ENCODE results near the gene SMKR1.
"Not testable (repeated sequence)": the region's sequence is repeated elsewhere in the genome, so short reads cannot be mapped to it uniquely, and the experiment has no call there.

SMKR1 gene

GRCh38 chr7:129530795-129531391 lies 28.6 kb downstream of the SMKR1 start:
- DNase-seq, result no peak

DNA sequence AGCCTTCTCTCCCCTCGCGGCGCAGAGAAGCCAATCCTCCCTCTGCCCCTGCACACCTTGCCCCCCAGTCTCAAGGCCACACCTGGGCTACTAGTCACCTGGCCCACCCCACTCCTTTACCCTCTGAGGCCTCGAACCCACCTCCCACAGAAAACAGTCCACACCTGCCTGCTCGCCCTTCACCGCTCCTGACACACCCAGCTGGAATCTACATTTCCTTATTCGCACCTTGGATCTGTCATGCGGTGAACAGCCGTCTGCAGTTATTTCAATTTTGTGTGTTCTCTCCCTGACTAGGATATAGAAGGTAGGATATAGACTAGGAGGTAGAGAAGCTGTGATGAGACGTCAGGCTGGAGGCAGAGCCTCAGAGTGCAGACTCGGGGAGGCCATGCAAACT lies 29.4 kb downstream of the SMKR1 start:
- DNase-seq, result no peak

GRCh38 chr7:129532375-129532774 lies 30.0 kb downstream of the SMKR1 start:
- DNase-seq, result no peak

GRCh38 chr7:129534558-129535274 lies 32.4 kb downstream of the SMKR1 start:
- not testable (repeated sequence) for DNase-seq

DNA sequence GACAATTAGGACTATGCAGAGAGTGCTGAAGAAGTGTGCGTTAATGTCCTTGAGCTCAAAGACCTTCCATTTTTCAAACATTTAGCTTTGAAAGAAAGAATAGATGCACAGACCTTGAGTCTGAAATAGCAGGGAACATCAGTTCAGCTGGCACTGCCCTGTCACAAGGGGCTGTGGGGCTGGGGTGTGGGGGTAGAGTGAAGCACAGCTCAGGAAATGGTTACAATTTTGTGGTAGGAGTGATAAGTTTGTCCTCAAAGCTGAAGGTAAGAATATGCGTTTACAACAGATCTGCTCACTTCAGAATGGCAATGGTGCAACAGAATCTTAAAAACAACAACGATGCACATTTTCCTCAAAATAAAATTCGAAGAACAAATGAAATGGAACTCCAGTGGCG lies 33.6 kb downstream of the SMKR1 start:
- no peak for DNase-seq

- DNase-seq, result no peak
Observed at GRCh38 chr7:129536323-129536722, 34.0 kb downstream of the SMKR1 start.

GRCh38 chr7:129538790-129539189 lies 36.5 kb downstream of the SMKR1 start:
- no peak for DNase-seq

DNA sequence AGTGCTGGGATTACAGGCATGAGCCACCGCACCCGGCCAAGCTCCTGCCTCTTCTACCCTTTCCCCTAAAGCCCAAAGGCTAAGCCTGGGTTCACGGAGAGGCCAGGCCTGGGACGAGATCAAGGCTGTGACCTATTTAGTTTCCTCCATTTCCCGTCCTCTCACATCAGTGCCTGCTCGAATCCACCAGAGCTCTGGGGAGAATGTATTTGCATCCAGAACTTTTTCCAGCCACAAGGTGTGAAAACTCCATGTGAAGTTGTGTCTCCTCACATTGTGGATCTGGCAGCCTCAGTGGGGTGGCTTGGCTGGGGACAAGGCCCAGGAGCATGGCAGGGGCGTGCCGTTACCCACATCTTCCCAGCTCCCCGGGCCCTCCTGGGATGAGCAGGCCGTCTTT lies 38.0 kb downstream of the SMKR1 start:
- no peak for DNase-seq

GRCh38 chr7:129544700-129545099 lies 42.4 kb downstream of the SMKR1 start:
- no peak for DNase-seq

DNA sequence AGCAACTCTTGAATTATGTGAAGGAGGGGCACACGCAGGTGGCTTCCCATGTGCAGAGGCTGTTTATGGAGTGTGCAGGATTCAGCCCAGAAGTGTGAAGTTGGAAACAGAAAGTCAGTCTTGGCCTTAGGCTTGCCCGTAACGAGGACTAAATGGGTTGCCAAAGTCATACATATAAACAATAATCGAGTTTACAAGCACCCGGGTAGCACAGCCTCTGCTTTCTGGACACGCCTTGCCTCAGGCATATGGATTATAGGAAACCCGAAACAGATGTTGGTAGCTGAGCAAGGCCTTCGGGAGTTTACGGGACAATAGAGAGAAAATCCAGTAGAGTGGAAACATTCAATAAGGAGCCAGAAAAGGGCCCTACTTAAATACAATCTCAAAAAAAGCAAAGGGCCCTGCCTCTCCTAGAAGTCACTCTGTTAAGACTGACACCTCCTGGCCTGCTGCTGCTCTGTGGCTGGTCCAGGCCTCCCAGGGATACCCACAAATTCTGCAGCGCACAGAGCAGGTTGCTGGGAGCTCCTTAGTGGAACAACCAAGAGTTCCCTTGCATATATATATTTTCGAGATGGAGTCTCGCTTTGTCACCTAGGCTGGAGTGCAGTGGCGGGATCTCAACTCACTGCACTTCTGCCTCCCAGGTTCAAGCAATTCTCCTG lies 48.5 kb downstream of the SMKR1 start:
- no peak for DNase-seq

DNA sequence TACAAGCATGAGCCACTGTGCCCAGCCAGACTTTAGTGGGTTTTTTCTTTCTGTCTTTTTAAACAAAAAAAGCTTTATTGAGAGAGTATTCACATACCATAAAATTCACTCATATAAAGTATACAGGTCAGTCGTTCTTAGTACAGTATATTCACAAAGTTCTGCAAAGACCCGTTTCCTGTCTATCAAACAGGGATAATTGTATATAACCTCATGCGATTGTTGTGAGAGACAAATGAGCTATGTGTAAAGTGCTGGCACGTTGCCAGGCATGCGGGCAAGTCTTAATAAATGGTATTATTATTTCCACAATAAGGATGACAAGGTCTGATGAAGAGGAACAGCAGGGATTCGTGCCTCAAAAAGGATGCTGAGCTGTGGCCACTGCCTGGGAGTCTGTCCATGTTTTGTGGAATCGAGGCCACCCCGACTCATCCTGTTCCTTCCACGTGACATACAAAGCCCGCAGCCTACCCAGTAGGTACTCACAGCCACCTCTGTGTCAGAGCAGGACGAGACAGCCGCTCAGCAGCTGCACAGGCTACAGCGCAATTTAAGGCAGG lies 51.6 kb downstream of the SMKR1 start:
- DNase-seq, result peak; percentile 94

DNA sequence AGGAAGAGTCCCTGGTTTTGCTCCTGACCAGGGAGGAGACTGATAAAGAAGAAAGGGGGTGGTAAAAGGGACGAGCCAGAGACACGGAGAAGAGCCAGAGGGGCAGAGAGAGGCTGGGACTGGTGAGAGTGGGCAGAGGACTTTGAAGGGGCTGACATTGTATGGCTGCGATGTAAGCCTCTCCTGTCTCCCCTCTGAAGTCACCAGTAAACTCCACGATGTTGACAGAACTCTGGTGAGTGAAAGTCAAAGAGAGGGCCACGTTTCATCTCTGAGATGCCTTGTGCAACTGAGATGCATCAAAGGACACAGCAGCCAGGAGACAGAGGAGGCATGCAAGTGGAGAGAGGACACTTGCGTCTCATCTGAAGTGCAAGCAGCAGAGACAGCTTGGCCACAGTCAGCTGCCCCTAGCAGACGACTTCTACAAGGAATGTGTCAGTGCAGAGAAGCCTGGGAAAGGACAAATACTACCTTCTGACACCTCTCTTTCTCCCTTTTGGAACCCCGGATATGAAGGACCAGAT lies 54.3 kb downstream of the SMKR1 start:
- DNase-seq, result no peak

DNA sequence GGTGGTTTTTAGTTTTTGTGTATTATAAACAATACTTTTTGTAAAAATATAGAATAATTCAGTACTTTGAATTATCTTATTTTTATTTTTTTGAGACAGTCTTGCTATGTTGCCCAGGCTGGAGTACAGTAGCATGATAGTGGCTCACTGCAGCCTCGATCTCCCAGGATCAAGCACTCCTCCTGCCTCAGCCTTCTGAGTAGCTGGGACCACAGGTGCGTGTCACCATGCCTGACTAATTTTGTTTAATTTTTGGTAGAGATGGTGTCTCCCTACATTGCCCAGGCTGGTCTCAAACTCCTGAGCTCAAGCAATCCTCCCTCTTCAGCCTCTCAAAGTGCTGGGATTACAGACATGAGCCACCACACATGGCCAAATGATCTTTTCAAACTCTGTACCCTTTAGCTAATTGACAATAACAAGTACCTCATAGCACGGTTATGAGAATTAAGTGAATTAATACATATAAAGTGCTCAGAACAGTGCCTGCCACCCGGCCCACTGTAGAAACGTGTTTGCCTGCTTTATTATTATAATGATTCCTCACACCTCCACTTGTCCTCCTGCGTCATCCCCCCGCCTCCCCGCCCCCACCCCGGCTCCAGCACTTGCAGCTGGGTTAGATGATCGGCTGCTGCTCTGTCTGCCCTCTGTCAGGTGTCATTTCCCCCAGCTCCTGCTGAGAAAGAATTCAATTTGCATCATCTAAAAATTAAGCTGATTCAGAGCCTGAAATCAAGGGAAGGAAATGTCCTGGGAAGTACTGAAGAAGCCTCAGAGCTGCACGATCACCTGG lies 55.6 kb downstream of the SMKR1 start:
- no peak for DNase-seq

GRCh38 chr7:129559564-129559963 lies 57.2 kb downstream of the SMKR1 start:
- DNase-seq, result no peak

- DNase-seq, result no peak
Observed at GRCh38 chr7:129560831-129561230, 58.5 kb downstream of the SMKR1 start.

GRCh38 chr7:129561677-129562359 lies 59.5 kb downstream of the SMKR1 start:
- no peak for DNase-seq
